Lower lobe of right lung (tissue), 2 donors: ENCODE data around the gene TSPAN9. TPM values are rescaled to one million over a fixed set of nuclear protein-coding genes. Genes with fewer than 3 reads are reported as not detected.

Experiments
- ATAC-seq, 2 donors: fragments of 200-7000 bp; cut with Tn5 transposase; one replicate each; pipeline ENCODE4 v1.9.1; 2020 to 2022; ENCODE audit warnings: mild to moderate bottlenecking in 2 of 2, moderate library complexity in 2 of 2
- DNase-seq: peaks from one replicate; pipeline ENCODE4 v3.0.0-alpha.2; 2020
- H3K27ac ChIP-seq: fragments of 200-600 bp; one replicate; pipeline ENCODE4 v1.8.0; 2022
- H3K27me3 ChIP-seq: fragments of 200-600 bp; one replicate; pipeline ENCODE4 v1.8.0; 2022; ENCODE audit warnings: low read depth
- H3K36me3 ChIP-seq: fragments of 200-600 bp; one replicate; pipeline ENCODE4 v1.8.0; 2022; ENCODE audit warnings: mild to moderate bottlenecking
- H3K4me1 ChIP-seq: fragments of 200-600 bp; one replicate; pipeline ENCODE4 v1.8.0; 2022
- H3K4me3 ChIP-seq: fragments of 200-600 bp; one replicate; pipeline ENCODE4 v1.8.0; 2022; ENCODE audit warnings: mild to moderate bottlenecking
- H3K9me3 ChIP-seq: fragments of 200-600 bp; one replicate; pipeline ENCODE4 v1.8.0; 2022
- intact Hi-C: fragments of 100-400 bp; cut with DNase I; formaldehyde crosslinking; loops from one replicate; pipeline ENCODE4 v1.11.0; 2022
- total RNA-seq: library from RNA; stranded (reverse); fragmentation: NEBNext Ultra II Directional; extraction: Animal tissue kit (Norgen Biotek cat#: 25700); gene quantifications from one replicate; pipeline ENCODE4 v1.2.1, GENCODE V29; 2021
- TF ChIP-seq, protein P1 (sequence below): fragments of 200-600 bp; IDR thresholded peaks from one replicate; pipeline ENCODE4 v1.8.0; 2022; ENCODE audit warnings: antibody characterized with exemption, mild to moderate bottlenecking
- donor health status: DM: no; HTN: yes; CAD: no; lungs with severe emphysema.

Gene TSPAN9
- total RNA-seq, 1 donor from 2014 or later, result 61.1 TPM

DNA sequence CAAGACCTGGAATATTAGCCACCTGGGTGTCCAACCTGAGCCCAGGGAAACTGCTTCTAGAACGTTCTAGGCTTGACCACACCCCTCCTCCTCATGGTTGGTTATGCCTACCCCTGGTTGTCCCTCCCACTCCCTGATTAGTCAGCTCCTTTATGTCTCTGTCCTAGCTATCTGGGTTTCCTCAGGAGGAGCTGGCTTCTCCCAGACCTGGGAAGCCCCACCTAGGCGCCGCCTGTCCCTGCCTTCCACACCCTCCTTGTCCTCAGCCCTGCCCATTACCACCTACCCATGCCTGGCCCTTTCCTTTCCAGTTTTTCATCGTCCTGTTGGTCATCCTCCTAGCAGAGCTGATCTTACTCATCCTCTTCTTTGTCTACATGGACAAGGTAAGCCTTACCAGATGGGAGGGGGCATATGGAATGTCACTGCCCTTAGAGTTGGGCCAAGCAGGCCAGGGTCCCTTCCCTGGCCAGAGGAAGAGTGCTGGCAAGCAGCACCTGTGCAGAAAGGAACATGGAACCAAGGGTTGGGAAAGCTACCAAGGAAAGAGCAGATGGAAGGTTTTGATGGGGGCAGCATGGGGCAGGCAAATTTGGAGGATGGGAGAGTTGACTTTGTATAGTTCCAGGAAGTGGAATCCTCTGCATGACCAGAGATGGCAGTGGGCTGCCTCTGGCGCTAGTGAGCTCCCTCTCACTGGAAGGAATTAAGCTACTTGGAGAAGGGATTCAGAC lies 201.7 kb downstream of the TSPAN9 start:
- ATAC-seq (no peak), DNase-seq (no peak)
- H3K27me3 ChIP-seq, result no peaks in the 10 kb centered on the region
- H3K4me1 ChIP-seq, result peaks cover 13% of the 10 kb centered on the region
- TF ChIP-seq, protein P1, sequence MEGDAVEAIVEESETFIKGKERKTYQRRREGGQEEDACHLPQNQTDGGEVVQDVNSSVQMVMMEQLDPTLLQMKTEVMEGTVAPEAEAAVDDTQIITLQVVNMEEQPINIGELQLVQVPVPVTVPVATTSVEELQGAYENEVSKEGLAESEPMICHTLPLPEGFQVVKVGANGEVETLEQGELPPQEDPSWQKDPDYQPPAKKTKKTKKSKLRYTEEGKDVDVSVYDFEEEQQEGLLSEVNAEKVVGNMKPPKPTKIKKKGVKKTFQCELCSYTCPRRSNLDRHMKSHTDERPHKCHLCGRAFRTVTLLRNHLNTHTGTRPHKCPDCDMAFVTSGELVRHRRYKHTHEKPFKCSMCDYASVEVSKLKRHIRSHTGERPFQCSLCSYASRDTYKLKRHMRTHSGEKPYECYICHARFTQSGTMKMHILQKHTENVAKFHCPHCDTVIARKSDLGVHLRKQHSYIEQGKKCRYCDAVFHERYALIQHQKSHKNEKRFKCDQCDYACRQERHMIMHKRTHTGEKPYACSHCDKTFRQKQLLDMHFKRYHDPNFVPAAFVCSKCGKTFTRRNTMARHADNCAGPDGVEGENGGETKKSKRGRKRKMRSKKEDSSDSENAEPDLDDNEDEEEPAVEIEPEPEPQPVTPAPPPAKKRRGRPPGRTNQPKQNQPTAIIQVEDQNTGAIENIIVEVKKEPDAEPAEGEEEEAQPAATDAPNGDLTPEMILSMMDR, result no peak
- H3K27ac ChIP-seq, result no peak overlapping the region
- no peaks in the 10 kb centered on the region for H3K9me3 ChIP-seq
- no peak overlapping the region for H3K4me3 ChIP-seq
- intact Hi-C loops, result loop anchor here (10.0 kb wide), 1 partner anchor 134 kb away; no protein-coding TSS in a partner anchor
- peaks cover 36% of the 10 kb centered on the region for H3K36me3 ChIP-seq

DNA sequence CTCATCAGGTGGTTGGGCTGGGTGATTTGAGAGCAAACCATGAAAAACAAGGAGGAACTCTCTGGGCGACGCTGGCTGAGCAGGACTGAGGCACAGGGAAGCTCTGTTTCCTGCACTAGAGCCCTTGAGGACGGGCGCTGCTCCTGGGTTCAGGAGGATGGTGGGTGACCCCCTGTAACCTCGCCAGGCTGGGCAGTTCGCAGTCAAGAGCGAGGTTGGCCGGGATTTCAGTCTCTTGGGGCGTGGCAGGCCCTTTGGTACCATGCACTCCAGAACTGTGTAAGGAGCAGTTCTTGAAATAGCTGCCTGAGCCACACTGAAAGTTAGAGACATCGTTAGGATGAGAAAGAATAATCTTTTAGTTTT lies 202.2 kb downstream of the TSPAN9 start:
- Histone ChIP-seq H3K9me3 (no peaks in the 10 kb centered on the region), H3K4me1 (peaks cover 11% of the 10 kb centered on the region), H3K27me3 (no peaks in the 10 kb centered on the region), H3K36me3 (peaks cover 40% of the 10 kb centered on the region), H3K27ac (no peak overlapping the region), H3K4me3 (no peak overlapping the region)
- TF ChIP-seq, protein P1, result no peak
- intact Hi-C loops, result loop anchor here (10.0 kb wide), 1 partner anchor 135 kb away; no protein-coding TSS in a partner anchor
- no peak for ATAC-seq
- DNase-seq, result no peak

GRCh38 chr12:3279832-3280231 lies 202.7 kb downstream of the TSPAN9 start:
- H3K36me3 ChIP-seq, result peaks cover 40% of the 10 kb centered on the region
- no peaks in the 10 kb centered on the region for H3K9me3 ChIP-seq
- H3K4me1 ChIP-seq, result peaks cover 7% of the 10 kb centered on the region
- H3K4me3 ChIP-seq, result no peak overlapping the region
- TF ChIP-seq, protein P1, result no peak
- H3K27me3 ChIP-seq, result no peaks in the 10 kb centered on the region
- DNase-seq (no peak), ATAC-seq (no peak)
- H3K27ac ChIP-seq, result no peak overlapping the region
- intact Hi-C loops, result loop anchor here (10.0 kb wide), 1 partner anchor 135 kb away; no protein-coding TSS in a partner anchor

DNA sequence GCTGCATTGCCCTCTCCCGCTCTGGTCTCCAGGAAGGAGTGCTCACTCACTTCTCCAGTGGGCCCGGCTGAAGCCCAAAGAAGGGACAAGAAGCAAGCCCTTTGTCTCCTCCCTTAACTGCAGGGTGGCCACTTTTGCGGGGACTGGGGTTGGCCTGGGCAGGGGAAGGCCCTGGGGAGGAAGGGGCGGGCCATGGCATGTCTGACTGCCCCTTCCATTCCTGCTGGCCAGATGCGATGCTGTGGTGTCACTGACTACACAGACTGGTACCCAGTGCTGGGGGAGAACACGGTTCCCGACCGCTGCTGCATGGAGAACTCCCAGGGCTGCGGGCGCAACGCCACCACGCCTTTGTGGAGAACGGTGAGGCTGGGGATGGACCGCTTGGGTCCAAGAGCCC lies 203.8 kb downstream of the TSPAN9 start:
- H3K36me3 ChIP-seq, result peaks cover 40% of the 10 kb centered on the region
- no peaks in the 10 kb centered on the region for H3K27me3 ChIP-seq
- no peak for ATAC-seq
- H3K9me3 ChIP-seq, result no peaks in the 10 kb centered on the region
- no peak overlapping the region for H3K27ac ChIP-seq
- TF ChIP-seq, protein P1, result no peak
- H3K4me3 ChIP-seq, result no peak overlapping the region
- intact Hi-C loops, result no loop called here
- DNase-seq, result no peak
- H3K4me1 ChIP-seq, result no peaks in the 10 kb centered on the region

DNA sequence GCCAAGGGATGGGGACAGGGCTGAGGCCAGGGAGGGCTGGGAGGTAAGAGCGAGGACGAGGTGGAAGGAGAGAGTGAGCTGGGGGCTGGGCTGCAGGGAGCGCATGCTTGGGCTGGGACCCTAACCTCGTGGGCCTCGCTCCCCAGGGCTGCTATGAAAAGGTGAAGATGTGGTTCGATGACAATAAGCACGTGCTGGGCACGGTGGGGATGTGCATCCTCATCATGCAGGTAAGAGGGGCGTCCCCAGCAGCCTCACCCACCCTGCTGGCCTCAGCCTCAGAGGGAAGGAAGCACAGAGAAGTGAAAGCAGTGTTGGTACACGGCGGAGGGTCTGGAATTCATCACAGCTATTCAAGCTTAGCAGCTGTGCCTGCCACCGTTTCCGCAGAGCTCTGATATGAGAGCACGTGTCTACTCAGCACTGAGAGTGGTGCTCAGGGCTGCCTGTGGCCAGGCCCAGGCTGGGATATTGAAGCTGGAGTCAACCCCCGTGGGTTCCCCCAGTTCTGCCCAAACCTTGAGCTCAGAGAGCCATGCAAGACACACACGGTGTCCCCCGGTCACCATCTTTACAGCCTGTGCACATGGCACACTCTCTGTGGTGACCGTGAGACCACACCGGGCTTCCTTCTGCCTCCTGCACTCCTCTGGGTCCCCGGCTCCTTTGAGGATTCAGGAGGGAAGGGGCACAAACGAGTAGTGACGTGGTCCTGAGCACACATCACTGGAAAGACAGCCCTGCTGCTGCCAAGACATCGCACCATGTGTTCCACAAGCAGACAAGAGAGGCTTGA lies 204.6 kb downstream of the TSPAN9 start:
- intact Hi-C loops, result no loop called here
- TF ChIP-seq, protein P1, result no peak
- H3K27ac ChIP-seq, result no peak overlapping the region
- peaks cover 40% of the 10 kb centered on the region for H3K36me3 ChIP-seq
- H3K9me3 ChIP-seq, result no peaks in the 10 kb centered on the region
- H3K4me3 ChIP-seq, result no peak overlapping the region
- H3K4me1 ChIP-seq, result no peaks in the 10 kb centered on the region
- ATAC-seq, result no peak
- H3K27me3 ChIP-seq, result no peaks in the 10 kb centered on the region
- DNase-seq, result no peak
